CD1c-positive myeloid dendritic cell (primary cell): ENCODE results near the gene ASTL.
"Not testable (repeated sequence)": the region's sequence is repeated elsewhere in the genome, so short reads cannot be mapped to it uniquely, and the experiment has no call there.

Experiments used
- DNase-seq: peaks from one replicate; pipeline ENCODE4 v3.0.0-alpha.2; 2016; ENCODE audit errors: extremely low spot score

The ASTL gene

GRCh38 chr2:96146153-96146880 is 8.0 kb upstream of the ASTL start:
- peak; percentile 96 for DNase-seq

- DNase-seq: no peak
Measured at GRCh38 chr2:96145848-96146152, 7.5 kb upstream of the ASTL start.

- DNase-seq: peak; percentile 95
Measured at GRCh38 chr2:96145036-96145847, 6.9 kb upstream of the ASTL start, which contains the start of gene DUSP2. Gene DUSP2, minus strand, starts transcription at chr2:96145440. Its CDS starts 86 bp downstream, at chr2:96145354.

- DNase-seq: no peak
Measured at GRCh38 chr2:96144481-96145035, 6.3 kb upstream of the ASTL start.

- no peak for DNase-seq
Measured at GRCh38 chr2:96143848-96144480, 5.7 kb upstream of the ASTL start.

GRCh38 chr2:96143231-96143847 is 5.0 kb upstream of the ASTL start:
- no peak for DNase-seq

- DNase-seq: peak; percentile 50
Measured at GRCh38 chr2:96142217-96143113, 4.2 kb upstream of the ASTL start.

GRCh38 chr2:96141624-96141967 is 3.3 kb upstream of the ASTL start:
- DNase-seq: not testable (repeated sequence)

GRCh38 chr2:96140941-96141623 is 2.8 kb upstream of the ASTL start:
- no peak for DNase-seq

GRCh38 chr2:96139181-96139758 is 968 bp upstream of the ASTL start:
- DNase-seq: no peak

- no peak for DNase-seq
Measured at GRCh38 chr2:96137321-96138178, 752 bp downstream of the ASTL start.

- DNase-seq: no peak
Measured at GRCh38 chr2:96136129-96136720, 2.1 kb downstream of the ASTL start.

- no peak for DNase-seq
Measured at GRCh38 chr2:96135621-96136020, 2.7 kb downstream of the ASTL start.

GRCh38 chr2:96135171-96135570 is 3.1 kb downstream of the ASTL start:
- no peak for DNase-seq

GRCh38 chr2:96134421-96134820 is 3.9 kb downstream of the ASTL start:
- DNase-seq: no peak

GRCh38 chr2:96131813-96132745 is 6.2 kb downstream of the ASTL start:
- no peak for DNase-seq

- no peak for DNase-seq
Measured at GRCh38 chr2:96131152-96131812, 7.0 kb downstream of the ASTL start.
